Epidermal melanocyte (primary cell): ENCODE measurements around the gene PAGE3.

Source experiments
- DNase-seq: peaks from one replicate; pipeline ENCODE4 v3.0.0; 2011; ENCODE audit warnings: low spot score; ENCODE audit not compliant: insufficient read length

Gene PAGE3

GRCh38 chrX:55264816-55265215 is at the start of gene PAGE3:
TSS of gene PAGE3 (minus strand) at chrX:55264916. CDS start at chrX:55263903, 1,013 bp downstream.
- no peak for DNase-seq

- no peak for DNase-seq
Observed at GRCh38 chrX:55312655-55313054, 47.9 kb upstream of the PAGE3 start.

GRCh38 chrX:55290963-55291362 is 26.2 kb upstream of the PAGE3 start:
- DNase-seq = no peak

GRCh38 chrX:55279832-55280231 is 15.1 kb upstream of the PAGE3 start:
- no peak for DNase-seq

- no peak for DNase-seq
Observed at GRCh38 chrX:55260806-55261205, 3.9 kb downstream of the PAGE3 start.

- DNase-seq = no peak
Observed at GRCh38 chrX:55253528-55253927, 11.2 kb downstream of the PAGE3 start.

- DNase-seq = no peak
Observed at GRCh38 chrX:55240788-55241340, 23.9 kb downstream of the PAGE3 start.

- DNase-seq = no peak
Observed at GRCh38 chrX:55220119-55220794, 44.5 kb downstream of the PAGE3 start, which contains the start of gene PAGE5. TSS of gene PAGE5 (plus strand) at chrX:55220346. CDS start at chrX:55221383, 1,037 bp downstream.

GRCh38 chrX:55213381-55213780 is 51.3 kb downstream of the PAGE3 start:
- DNase-seq = no peak

- DNase-seq = no peak
Observed at GRCh38 chrX:55210931-55211677, 53.6 kb downstream of the PAGE3 start.
